Activated CD4-positive, alpha-beta T cell treated with anti-CD3 and anti-CD28 coated beads, Interleukin-2, amount 10 ng/mL, durations not matched to agents 7 days and 5 days (primary cell): ENCODE data around the gene COL23A1. TPM values are rescaled to one million over a fixed set of nuclear protein-coding genes. Genes with fewer than 3 reads are reported as not detected.
A peak's percentile ranks its signal among the peaks of the same experiment; 100 is the strongest.

Experiments
- CTCF ChIA-PET: fragments of 350-600 bp; sonication (Branson Sonifier 250); formaldehyde crosslinking; loops from one replicate; lab custom pipeline; 2021; ENCODE audit warnings: antibody characterized with exemption; lab: Charles Lee
- POLR2A ChIA-PET: fragments of 350-600 bp; sonication (Branson Sonifier 250); formaldehyde crosslinking; loops from one replicate; lab custom pipeline; 2021; ENCODE audit warnings: antibody characterized with exemption; lab: Charles Lee
- DNase-seq: peaks from one replicate; pipeline ENCODE4 v3.0.0-alpha.2; 2020
- H3K27ac Mint-ChIP-seq: one replicate; pipeline ENCODE4 v1.8.0; 2021; ENCODE audit warnings: mild to moderate bottlenecking, moderate library complexity, mixed read lengths
- H3K27me3 Mint-ChIP-seq: one replicate; pipeline ENCODE4 v1.8.0; 2021; ENCODE audit warnings: mixed read lengths
- H3K36me3 Mint-ChIP-seq: one replicate; pipeline ENCODE4 v1.8.0; 2021; ENCODE audit warnings: low read depth, mixed read lengths
- H3K4me1 Mint-ChIP-seq: one replicate; pipeline ENCODE4 v1.8.0; 2021; ENCODE audit warnings: mixed read lengths
- H3K4me3 Mint-ChIP-seq: one replicate; pipeline ENCODE4 v1.8.0; 2021; ENCODE audit warnings: mild to moderate bottlenecking, moderate library complexity, mixed read lengths
- H3K9me3 Mint-ChIP-seq: one replicate; pipeline ENCODE4 v1.8.0; 2021; ENCODE audit warnings: mixed read lengths
- total RNA-seq, 2 experiments: library from RNA; stranded (reverse); gene quantifications; one replicate each; pipeline ENCODE4 v1.2.3, GENCODE V29; 2021

The COL23A1 gene
- under 1 TPM in 1 of 2 experiments, not detected in 1; 0.27 TPM for total RNA-seq

GRCh38 chr5:178590141-178590923 lies at the start of gene COL23A1:
COL23A1 (minus strand) TSS chr5:178590393.
- peaks cover 7% of the 10 kb centered on the region for H3K4me1 Mint-ChIP-seq
- peaks cover 20% of the 10 kb centered on the region for H3K36me3 Mint-ChIP-seq
- H3K27me3 Mint-ChIP-seq: peaks cover 51% of the 10 kb centered on the region
- ChIA-PET CTCF (interaction anchor here (0.7 to 1.9 kb wide), 2 partner anchors 40 to 355 kb away, joined by 3 to 5 read pairs; no protein-coding TSS in a partner anchor), POLR2A (no interaction called here)
- H3K9me3 Mint-ChIP-seq: peaks cover 20% of the 10 kb centered on the region
- peak; percentile 36 for DNase-seq
- H3K4me3 Mint-ChIP-seq: peak within 1 kb of the TSS; percentile 54
- no peak within 1 kb of the TSS for H3K27ac Mint-ChIP-seq

DNA sequence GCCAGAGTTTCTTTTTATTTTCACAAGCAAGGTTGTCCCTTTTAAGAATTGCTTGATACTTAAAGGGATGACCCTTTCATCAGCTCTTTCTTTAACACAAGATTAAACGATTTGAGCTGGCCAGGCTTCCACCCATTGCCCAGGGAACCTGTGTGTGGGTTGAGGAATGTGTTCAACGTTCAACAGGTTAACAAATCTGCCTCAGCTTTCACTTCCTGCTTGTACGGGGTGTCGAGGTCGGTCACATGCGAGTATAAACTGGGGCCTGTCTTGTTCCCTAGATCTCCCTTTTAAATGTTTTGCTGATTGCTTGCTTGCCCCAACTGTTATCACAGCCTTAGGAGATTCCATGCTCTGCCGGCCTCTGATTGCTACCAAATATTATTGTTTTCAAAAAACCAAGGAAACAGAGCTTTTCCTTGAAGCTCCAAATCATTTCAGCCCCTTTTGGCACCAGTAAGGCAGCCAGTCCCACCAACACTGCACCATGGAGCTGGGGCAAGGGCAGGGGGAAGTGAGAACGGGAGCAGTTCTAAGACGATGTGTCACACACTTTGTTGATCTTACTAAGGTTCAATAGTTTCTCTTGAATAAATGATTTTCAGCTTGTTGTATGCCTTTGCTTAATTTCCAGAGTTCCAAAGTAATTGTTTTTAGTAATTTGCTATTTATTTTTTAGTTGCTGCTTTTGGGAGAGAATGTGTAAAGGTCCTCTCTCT lies 47.3 kb upstream of the COL23A1 start:
- peaks cover 9% of the 10 kb centered on the region for H3K27me3 Mint-ChIP-seq
- CTCF ChIA-PET: interaction anchor here (1.9 kb wide), 1 partner anchor 11 kb away, joined by 6 read pairs; no protein-coding TSS in a partner anchor

GRCh38 chr5:178632285-178632684 lies 42.1 kb upstream of the COL23A1 start:
- H3K27me3 Mint-ChIP-seq: peaks cover 24% of the 10 kb centered on the region
- H3K27ac Mint-ChIP-seq: no peak overlapping the region
- peaks cover 4% of the 10 kb centered on the region for H3K36me3 Mint-ChIP-seq
- ChIA-PET POLR2A (no interaction called here), CTCF (no interaction called here)
- peaks cover 3% of the 10 kb centered on the region for H3K9me3 Mint-ChIP-seq
- no peak overlapping the region for H3K4me3 Mint-ChIP-seq
- peaks cover 2% of the 10 kb centered on the region for H3K4me1 Mint-ChIP-seq
- DNase-seq: no peak

More for the DNA sequence above, 47.3 kb upstream of the COL23A1 start:
- DNase-seq: no peak
- no peak overlapping the region for H3K27ac Mint-ChIP-seq
- no peaks in the 10 kb centered on the region for H3K36me3 Mint-ChIP-seq
- H3K4me1 Mint-ChIP-seq: no peaks in the 10 kb centered on the region
- no peaks in the 10 kb centered on the region for H3K9me3 Mint-ChIP-seq
- POLR2A ChIA-PET: interaction anchor here (0.7 kb wide), 1 partner anchor 257 kb away, joined by 3 read pairs; no protein-coding TSS in a partner anchor
- no peak overlapping the region for H3K4me3 Mint-ChIP-seq

DNA sequence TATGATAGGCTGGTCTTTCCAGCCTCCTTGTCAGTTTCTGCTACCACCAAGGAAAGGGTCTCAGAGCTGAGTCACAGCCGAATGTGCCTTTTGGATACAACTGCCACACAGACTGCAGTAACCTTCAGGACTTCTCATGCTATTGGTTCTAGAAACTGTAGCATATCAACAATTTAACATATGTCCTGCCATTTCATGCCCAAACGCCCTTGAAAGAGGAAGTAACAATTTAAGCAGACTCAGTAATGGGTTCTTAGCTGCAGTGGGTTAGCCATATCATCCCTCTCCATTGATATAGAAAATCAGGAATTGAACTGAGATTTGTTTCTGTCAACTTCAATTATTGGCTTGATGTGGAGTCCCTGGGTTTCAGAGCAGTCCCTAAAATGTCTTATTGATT lies 40.8 kb upstream of the COL23A1 start:
- CTCF ChIA-PET: no interaction called here
- no peak for DNase-seq
- POLR2A ChIA-PET: no interaction called here
- Mint-ChIP-seq H3K4me3 (no peak overlapping the region), H3K27me3 (peaks cover 24% of the 10 kb centered on the region), H3K27ac (no peak overlapping the region), H3K4me1 (peaks cover 2% of the 10 kb centered on the region), H3K36me3 (peaks cover 6% of the 10 kb centered on the region), H3K9me3 (peaks cover 3% of the 10 kb centered on the region)

- Mint-ChIP-seq H3K36me3 (peaks cover 9% of the 10 kb centered on the region), H3K9me3 (peaks cover 3% of the 10 kb centered on the region), H3K4me1 (peaks cover 5% of the 10 kb centered on the region), H3K27me3 (peaks cover 24% of the 10 kb centered on the region), H3K27ac (no peak overlapping the region), H3K4me3 (no peak overlapping the region)
- ChIA-PET CTCF (interaction anchor here (0.8 to 1.2 kb wide), 2 partner anchors 8 to 40 kb away, joined by 3 read pairs; partner anchors contain the start of gene COL23A1), POLR2A (no interaction called here)
- DNase-seq: no peak
These were observed 40.3 kb upstream of the COL23A1 start for GRCh38 chr5:178630475-178630930.

DNA sequence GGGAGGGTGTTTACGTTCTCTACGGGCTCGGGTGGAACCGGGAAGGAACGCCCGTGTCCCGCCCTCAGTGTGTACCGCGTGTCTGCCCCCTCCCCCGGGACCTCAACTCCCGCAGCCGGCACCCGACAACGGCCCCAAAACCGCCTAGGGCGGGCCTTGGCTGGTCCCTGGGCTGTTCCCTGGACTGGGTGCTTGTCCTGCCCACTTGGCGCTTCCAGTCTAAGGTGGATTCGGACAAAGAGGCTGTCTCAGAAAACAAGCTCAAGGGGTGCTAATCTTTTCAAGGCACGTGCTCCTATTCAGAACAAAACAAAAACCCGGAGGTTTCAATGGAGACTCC lies 37.0 kb upstream of the COL23A1 start:
- no peak for DNase-seq
- peaks cover 29% of the 10 kb centered on the region for H3K4me1 Mint-ChIP-seq
- peaks cover 3% of the 10 kb centered on the region for H3K9me3 Mint-ChIP-seq
- CTCF ChIA-PET: interaction anchor here (1.4 kb wide), 1 partner anchor 13 kb away, joined by 3 read pairs; no protein-coding TSS in a partner anchor
- H3K27me3 Mint-ChIP-seq: peaks cover 14% of the 10 kb centered on the region
- POLR2A ChIA-PET: no interaction called here
- peaks cover 21% of the 10 kb centered on the region for H3K36me3 Mint-ChIP-seq
- peak overlapping the region; percentile 84 for H3K27ac Mint-ChIP-seq
- peak overlapping the region; percentile 94 for H3K4me3 Mint-ChIP-seq

DNA sequence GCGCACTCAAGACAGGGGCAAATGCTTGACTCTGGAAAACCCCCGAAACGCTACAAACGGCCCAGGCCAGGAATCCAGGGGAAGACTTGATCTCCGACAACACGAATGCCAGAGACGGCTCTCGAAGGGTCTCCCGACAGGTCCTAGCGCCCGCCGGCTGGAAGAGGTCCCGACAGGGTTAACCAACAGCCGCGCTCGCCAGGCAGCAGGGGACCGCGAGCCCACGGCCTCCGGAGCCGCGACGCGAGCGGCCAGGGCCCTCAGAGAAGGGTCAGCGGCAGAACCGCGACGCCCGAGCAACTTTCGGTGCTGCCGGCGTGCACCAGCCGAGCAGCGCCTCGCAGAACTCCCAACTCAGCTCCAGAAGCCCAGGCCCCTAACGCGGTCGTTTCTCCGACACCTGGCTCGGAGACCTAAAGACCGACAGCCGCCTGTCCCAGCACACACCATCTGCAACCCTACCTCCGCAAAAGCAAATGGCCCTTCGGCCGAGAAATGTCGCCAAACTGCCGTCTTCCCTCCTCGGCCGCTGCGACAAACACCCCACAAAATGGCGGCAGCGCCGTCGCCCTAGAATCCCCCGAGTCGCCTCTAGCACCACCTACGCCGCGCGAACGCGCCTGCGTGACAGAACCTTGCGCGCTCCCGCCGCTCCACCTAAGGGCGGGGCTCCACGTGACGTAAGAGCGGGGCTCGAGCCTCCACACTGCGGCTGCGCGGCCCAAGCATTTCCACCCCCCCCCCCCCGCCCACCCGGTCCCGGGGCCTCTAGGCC lies 36.5 kb upstream of the COL23A1 start, which contains the start of gene CLK4:
TSS of gene CLK4 (minus strand) at position 567 of the 775 bp plus-strand sequence. CDS start 3,634 bp downstream, outside the sequence.
- POLR2A ChIA-PET: no interaction called here
- peak; percentile 96 for DNase-seq
- peak within 1 kb of the TSS; percentile 94 for H3K4me3 Mint-ChIP-seq
- peaks cover 25% of the 10 kb centered on the region for H3K36me3 Mint-ChIP-seq
- CTCF ChIA-PET: interaction anchor here (1.0 to 1.4 kb wide), 2 partner anchors 13 to 21 kb away, joined by 3 read pairs; no protein-coding TSS in a partner anchor
- H3K4me1 Mint-ChIP-seq: peaks cover 29% of the 10 kb centered on the region
- peaks cover 14% of the 10 kb centered on the region for H3K27me3 Mint-ChIP-seq
- peaks cover 3% of the 10 kb centered on the region for H3K9me3 Mint-ChIP-seq
- H3K27ac Mint-ChIP-seq: peak within 1 kb of the TSS; percentile 100

- CTCF ChIA-PET: interaction anchor here (0.7 to 1.0 kb wide), 2 partner anchors 20 to 548 kb away, joined by 3 read pairs; no protein-coding TSS in a partner anchor
- H3K4me1 Mint-ChIP-seq: peaks cover 30% of the 10 kb centered on the region
- peaks cover 3% of the 10 kb centered on the region for H3K9me3 Mint-ChIP-seq
- peak overlapping the region; percentile 100 for H3K27ac Mint-ChIP-seq
- POLR2A ChIA-PET: interaction anchor here (0.6 kb wide), 2 partner anchors 13 to 17 kb away, joined by 3 read pairs; no protein-coding TSS in a partner anchor
- H3K36me3 Mint-ChIP-seq: peaks cover 29% of the 10 kb centered on the region
- peak overlapping the region; percentile 94 for H3K4me3 Mint-ChIP-seq
- DNase-seq: no peak
- H3K27me3 Mint-ChIP-seq: peaks cover 9% of the 10 kb centered on the region
These were observed 35.7 kb upstream of the COL23A1 start for GRCh38 chr5:178625679-178626483.

GRCh38 chr5:178624631-178625546 lies 34.7 kb upstream of the COL23A1 start:
- Mint-ChIP-seq H3K36me3 (peaks cover 39% of the 10 kb centered on the region), H3K4me3 (peak overlapping the region; percentile 94), H3K27ac (peak overlapping the region; percentile 100), H3K4me1 (peaks cover 39% of the 10 kb centered on the region), H3K27me3 (peaks cover 3% of the 10 kb centered on the region), H3K9me3 (peaks cover 3% of the 10 kb centered on the region)
- CTCF ChIA-PET: interaction anchor here (1.3 kb wide), 1 partner anchor 106 kb away, joined by 4 read pairs; the partner anchor contains the start of gene ZNF354A
- no peak for DNase-seq
- POLR2A ChIA-PET: interaction anchor here (0.6 kb wide), 2 partner anchors 12 to 16 kb away, joined by 3 read pairs; no protein-coding TSS in a partner anchor

GRCh38 chr5:178622679-178623247 lies 32.6 kb upstream of the COL23A1 start:
- Mint-ChIP-seq H3K4me1 (peaks cover 46% of the 10 kb centered on the region), H3K36me3 (peaks cover 53% of the 10 kb centered on the region), H3K27ac (no peak overlapping the region), H3K27me3 (no peaks in the 10 kb centered on the region), H3K9me3 (no peaks in the 10 kb centered on the region), H3K4me3 (no peak overlapping the region)
- ChIA-PET CTCF (no interaction called here), POLR2A (no interaction called here)
- DNase-seq: no peak
